ENCODE results near the gene C11orf24.

C11orf24 gene

GRCh38 chr11:68273026-68273738, 1.4 kb upstream of the C11orf24 start:
- no peaks in the 10 kb centered on the region for H3K9me3 ChIP-seq (ENCODE audit: control insufficient read depth, insufficient read depth, low read depth, low read length)
- POLR2A ChIA-PET = interaction anchor here (1.7 to 2.0 kb wide), 2 partner anchors 16 to 23 kb away, joined by 5 to 12 read pairs; no protein-coding TSS in a partner anchor
- H3K27ac ChIP-seq (ENCODE audit: extremely low read depth, low read depth, low read length) = no peak overlapping the region
- TF ChIP-seq ZNF777 (tag by site-specific recombination; IDR thresholded peaks at IDR 0.05; ENCODE audit: borderline replicate concordance) = no peak
- no peak for TF ChIP-seq ZNF785 (tag by site-specific recombination; IDR thresholded peaks at IDR 0.05)
- TF ChIP-seq ZNF629 (tag by site-specific recombination; IDR thresholded peaks at IDR 0.05) = no peak
- TF ChIP-seq, protein P1, sequence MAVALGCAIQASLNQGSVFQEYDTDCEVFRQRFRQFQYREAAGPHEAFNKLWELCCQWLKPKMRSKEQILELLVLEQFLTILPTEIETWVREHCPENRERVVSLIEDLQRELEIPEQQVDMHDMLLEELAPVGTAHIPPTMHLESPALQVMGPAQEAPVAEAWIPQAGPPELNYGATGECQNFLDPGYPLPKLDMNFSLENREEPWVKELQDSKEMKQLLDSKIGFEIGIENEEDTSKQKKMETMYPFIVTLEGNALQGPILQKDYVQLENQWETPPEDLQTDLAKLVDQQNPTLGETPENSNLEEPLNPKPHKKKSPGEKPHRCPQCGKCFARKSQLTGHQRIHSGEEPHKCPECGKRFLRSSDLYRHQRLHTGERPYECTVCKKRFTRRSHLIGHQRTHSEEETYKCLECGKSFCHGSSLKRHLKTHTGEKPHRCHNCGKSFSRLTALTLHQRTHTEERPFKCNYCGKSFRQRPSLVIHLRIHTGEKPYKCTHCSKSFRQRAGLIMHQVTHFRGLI (tag by site-specific recombination; IDR thresholded peaks at IDR 0.05) = no peak
- no peak for TF ChIP-seq ZNF311 (tag by site-specific recombination; IDR thresholded peaks at IDR 0.05; ENCODE audit: borderline replicate concordance)
- TF ChIP-seq ZNF514 (tag by site-specific recombination; IDR thresholded peaks at IDR 0.05) = no peak
- no peak for TF ChIP-seq ZNF184 (tag by site-specific recombination; IDR thresholded peaks at IDR 0.05)
- TF ChIP-seq, protein P2, sequence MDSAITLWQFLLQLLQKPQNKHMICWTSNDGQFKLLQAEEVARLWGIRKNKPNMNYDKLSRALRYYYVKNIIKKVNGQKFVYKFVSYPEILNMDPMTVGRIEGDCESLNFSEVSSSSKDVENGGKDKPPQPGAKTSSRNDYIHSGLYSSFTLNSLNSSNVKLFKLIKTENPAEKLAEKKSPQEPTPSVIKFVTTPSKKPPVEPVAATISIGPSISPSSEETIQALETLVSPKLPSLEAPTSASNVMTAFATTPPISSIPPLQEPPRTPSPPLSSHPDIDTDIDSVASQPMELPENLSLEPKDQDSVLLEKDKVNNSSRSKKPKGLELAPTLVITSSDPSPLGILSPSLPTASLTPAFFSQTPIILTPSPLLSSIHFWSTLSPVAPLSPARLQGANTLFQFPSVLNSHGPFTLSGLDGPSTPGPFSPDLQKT (IDR thresholded peaks at IDR 0.05; ENCODE audit: borderline replicate concordance, low read depth, low read length) = no peak
- TF ChIP-seq ZNF416 (tag by site-specific recombination; IDR thresholded peaks at IDR 0.05) = no peak
- peaks cover 0 to 11% of the 10 kb centered on the region in 2 experiments; a peak in 1 of 3 replicates for H3K36me3 ChIP-seq (ENCODE audit: control insufficient read depth in 2 of 2, insufficient read depth in 1 of 2, low read length in 2 of 2)
- no peaks in the 10 kb centered on the region; the same call in 1 of the 2 replicates for H3K4me1 ChIP-seq (ENCODE audit: control insufficient read depth, insufficient read depth, low read length)
- CTCF ChIA-PET = interaction anchor here (1.0 kb wide), 1 partner anchor 25 kb away, joined by 4 read pairs; no protein-coding TSS in a partner anchor
- no peak overlapping the region for H3K4me3 ChIP-seq (ENCODE audit: low read depth, low read length)

- H3K4me3 ChIP-seq (ENCODE audit: low read depth, low read length) = peak overlapping the region; percentile 79
- no peaks in the 10 kb centered on the region; the same call in 1 of the 2 replicates for H3K4me1 ChIP-seq (ENCODE audit: control insufficient read depth, insufficient read depth, low read length)
- peak overlapping the region; percentile 48; the same call in 1 of the 2 replicates for H3K27ac ChIP-seq (ENCODE audit: extremely low read depth, low read depth, low read length)
- H3K9me3 ChIP-seq (ENCODE audit: control insufficient read depth, insufficient read depth, low read depth, low read length) = no peaks in the 10 kb centered on the region
- POLR2A ChIA-PET = interaction anchor here (0.9 to 2.0 kb wide), 8 partner anchors 11 to 777 kb away, joined by 3 to 12 read pairs (median 6); partner anchors contain the start of gene TPCN2
- CTCF ChIA-PET = interaction anchor here (0.6 to 3.7 kb wide), 10 partner anchors 14 to 1718 kb away, joined by 3 to 31 read pairs (median 3); no protein-coding TSS in a partner anchor
- H3K36me3 ChIP-seq (ENCODE audit: control insufficient read depth in 2 of 2, insufficient read depth in 1 of 2, low read length in 2 of 2) = peaks cover 0 to 31% of the 10 kb centered on the region in 2 experiments; a peak in 1 of 3 replicates
- no peak for TF ChIP-seq GLI2 (tag by site-specific recombination; IDR thresholded peaks at IDR 0.05; ENCODE audit: borderline replicate concordance, low read depth)
- peak; percentile 71 for TF ChIP-seq ZNF600 (tag by site-specific recombination; IDR thresholded peaks at IDR 0.05)
- TF ChIP-seq ZBTB44 (tag by site-specific recombination; IDR thresholded peaks at IDR 0.05) = no peak
- TF ChIP-seq EGR2 (tag by site-specific recombination; IDR thresholded peaks at IDR 0.05; ENCODE audit: low read depth) = no peak
- TF ChIP-seq, protein P3, sequence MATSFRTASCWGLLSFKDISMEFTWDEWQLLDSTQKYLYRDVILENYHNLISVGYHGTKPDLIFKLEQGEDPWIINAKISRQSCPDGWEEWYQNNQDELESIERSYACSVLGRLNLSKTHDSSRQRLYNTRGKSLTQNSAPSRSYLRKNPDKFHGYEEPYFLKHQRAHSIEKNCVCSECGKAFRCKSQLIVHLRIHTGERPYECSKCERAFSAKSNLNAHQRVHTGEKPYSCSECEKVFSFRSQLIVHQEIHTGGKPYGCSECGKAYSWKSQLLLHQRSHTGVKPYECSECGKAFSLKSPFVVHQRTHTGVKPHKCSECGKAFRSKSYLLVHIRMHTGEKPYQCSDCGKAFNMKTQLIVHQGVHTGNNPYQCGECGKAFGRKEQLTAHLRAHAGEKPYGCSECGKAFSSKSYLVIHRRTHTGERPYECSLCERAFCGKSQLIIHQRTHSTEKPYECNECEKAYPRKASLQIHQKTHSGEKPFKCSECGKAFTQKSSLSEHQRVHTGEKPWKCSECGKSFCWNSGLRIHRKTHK (tag by site-specific recombination; IDR thresholded peaks at IDR 0.05) = no peak
- no peak for TF ChIP-seq ZNF132 (tag by site-specific recombination; IDR thresholded peaks at IDR 0.05; ENCODE audit: borderline replicate concordance)
- no peak for TF ChIP-seq ZNF747 (tag by site-specific recombination; IDR thresholded peaks at IDR 0.05)
- TF ChIP-seq ZNF239 (tag by site-specific recombination; IDR thresholded peaks at IDR 0.05) = no peak
- TF ChIP-seq, protein P4, sequence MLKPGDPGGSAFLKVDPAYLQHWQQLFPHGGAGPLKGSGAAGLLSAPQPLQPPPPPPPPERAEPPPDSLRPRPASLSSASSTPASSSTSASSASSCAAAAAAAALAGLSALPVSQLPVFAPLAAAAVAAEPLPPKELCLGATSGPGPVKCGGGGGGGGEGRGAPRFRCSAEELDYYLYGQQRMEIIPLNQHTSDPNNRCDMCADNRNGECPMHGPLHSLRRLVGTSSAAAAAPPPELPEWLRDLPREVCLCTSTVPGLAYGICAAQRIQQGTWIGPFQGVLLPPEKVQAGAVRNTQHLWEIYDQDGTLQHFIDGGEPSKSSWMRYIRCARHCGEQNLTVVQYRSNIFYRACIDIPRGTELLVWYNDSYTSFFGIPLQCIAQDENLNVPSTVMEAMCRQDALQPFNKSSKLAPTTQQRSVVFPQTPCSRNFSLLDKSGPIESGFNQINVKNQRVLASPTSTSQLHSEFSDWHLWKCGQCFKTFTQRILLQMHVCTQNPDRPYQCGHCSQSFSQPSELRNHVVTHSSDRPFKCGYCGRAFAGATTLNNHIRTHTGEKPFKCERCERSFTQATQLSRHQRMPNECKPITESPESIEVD (tag by site-specific recombination; IDR thresholded peaks at IDR 0.05) = no peak
- TF ChIP-seq ZNF501 (tag by site-specific recombination; IDR thresholded peaks at IDR 0.05) = no peak
- 0 out of 2 replicates have a peak, but pooled peaks have one; percentile 30 for TF ChIP-seq ZFP69B (tag by site-specific recombination; IDR thresholded peaks at IDR 0.05)
- no peak for TF ChIP-seq ZNF155 (tag by site-specific recombination; IDR thresholded peaks at IDR 0.05)
- TF ChIP-seq, protein P5, sequence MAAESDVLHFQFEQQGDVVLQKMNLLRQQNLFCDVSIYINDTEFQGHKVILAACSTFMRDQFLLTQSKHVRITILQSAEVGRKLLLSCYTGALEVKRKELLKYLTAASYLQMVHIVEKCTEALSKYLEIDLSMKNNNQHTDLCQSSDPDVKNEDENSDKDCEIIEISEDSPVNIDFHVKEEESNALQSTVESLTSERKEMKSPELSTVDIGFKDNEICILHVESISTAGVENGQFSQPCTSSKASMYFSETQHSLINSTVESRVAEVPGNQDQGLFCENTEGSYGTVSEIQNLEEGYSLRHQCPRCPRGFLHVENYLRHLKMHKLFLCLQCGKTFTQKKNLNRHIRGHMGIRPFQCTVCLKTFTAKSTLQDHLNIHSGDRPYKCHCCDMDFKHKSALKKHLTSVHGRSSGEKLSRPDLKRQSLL (tag by site-specific recombination; IDR thresholded peaks at IDR 0.05) = no peak
These were observed 571 bp downstream of the C11orf24 start for GRCh38 chr11:68271023-68271780.

All from HEK293 (cell line).